ENCODE measurements around the gene PLK2.

The PLK2 gene

DNA sequence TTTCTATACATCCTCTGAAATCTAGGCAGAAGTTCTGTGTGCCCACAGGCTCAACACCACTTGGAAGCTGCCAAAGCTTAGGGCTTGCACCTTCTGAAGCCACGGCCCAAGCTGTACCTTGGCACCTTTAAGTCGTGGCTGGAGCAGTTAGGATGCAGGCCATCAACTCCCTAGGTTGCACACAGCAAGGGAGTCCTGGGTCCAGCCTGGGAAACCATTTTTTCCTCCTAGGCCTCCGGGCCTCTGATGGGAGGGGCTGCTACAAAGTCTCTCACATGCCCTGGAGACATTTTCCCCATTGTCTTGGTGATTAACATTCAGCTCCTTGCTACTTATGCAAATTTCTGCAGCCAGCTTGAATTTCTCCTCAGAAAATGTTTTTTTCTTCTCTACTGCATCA lies 15.5 kb upstream of the PLK2 start:
- TF ChIP-seq TOX (CRISPR knock-in tag; IDR thresholded peaks at IDR 0.05; ENCODE audit: borderline replicate concordance) = no peak
- no peak for TF ChIP-seq PPARA (CRISPR knock-in tag; IDR thresholded peaks at IDR 0.05; ENCODE audit: borderline replicate concordance)
- TF ChIP-seq, protein P1, sequence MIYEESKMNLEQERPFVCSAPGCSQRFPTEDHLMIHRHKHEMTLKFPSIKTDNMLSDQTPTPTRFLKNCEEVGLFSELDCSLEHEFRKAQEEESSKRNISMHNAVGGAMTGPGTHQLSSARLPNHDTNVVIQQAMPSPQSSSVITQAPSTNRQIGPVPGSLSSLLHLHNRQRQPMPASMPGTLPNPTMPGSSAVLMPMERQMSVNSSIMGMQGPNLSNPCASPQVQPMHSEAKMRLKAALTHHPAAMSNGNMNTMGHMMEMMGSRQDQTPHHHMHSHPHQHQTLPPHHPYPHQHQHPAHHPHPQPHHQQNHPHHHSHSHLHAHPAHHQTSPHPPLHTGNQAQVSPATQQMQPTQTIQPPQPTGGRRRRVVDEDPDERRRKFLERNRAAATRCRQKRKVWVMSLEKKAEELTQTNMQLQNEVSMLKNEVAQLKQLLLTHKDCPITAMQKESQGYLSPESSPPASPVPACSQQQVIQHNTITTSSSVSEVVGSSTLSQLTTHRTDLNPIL (CRISPR knock-in tag; IDR thresholded peaks at IDR 0.05; ENCODE audit: low read depth) = no peak
- TF ChIP-seq, protein P2, sequence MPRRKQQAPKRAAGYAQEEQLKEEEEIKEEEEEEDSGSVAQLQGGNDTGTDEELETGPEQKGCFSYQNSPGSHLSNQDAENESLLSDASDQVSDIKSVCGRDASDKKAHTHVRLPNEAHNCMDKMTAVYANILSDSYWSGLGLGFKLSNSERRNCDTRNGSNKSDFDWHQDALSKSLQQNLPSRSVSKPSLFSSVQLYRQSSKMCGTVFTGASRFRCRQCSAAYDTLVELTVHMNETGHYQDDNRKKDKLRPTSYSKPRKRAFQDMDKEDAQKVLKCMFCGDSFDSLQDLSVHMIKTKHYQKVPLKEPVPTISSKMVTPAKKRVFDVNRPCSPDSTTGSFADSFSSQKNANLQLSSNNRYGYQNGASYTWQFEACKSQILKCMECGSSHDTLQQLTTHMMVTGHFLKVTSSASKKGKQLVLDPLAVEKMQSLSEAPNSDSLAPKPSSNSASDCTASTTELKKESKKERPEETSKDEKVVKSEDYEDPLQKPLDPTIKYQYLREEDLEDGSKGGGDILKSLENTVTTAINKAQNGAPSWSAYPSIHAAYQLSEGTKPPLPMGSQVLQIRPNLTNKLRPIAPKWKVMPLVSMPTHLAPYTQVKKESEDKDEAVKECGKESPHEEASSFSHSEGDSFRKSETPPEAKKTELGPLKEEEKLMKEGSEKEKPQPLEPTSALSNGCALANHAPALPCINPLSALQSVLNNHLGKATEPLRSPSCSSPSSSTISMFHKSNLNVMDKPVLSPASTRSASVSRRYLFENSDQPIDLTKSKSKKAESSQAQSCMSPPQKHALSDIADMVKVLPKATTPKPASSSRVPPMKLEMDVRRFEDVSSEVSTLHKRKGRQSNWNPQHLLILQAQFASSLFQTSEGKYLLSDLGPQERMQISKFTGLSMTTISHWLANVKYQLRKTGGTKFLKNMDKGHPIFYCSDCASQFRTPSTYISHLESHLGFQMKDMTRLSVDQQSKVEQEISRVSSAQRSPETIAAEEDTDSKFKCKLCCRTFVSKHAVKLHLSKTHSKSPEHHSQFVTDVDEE (CRISPR knock-in tag; IDR thresholded peaks at IDR 0.05) = no peak
- TF ChIP-seq ZNF565 (CRISPR knock-in tag; conservative IDR thresholded peaks at IDR 0.05; ENCODE audit: low read depth) = no peak
- TF ChIP-seq ZFP3 (CRISPR knock-in tag; IDR thresholded peaks at IDR 0.05) = no peak
- TF ChIP-seq SNAI2 (CRISPR knock-in tag; IDR thresholded peaks at IDR 0.05) = no peak
- no peak for TF ChIP-seq ZNF70 (CRISPR knock-in tag; IDR thresholded peaks at IDR 0.05)
- TF ChIP-seq ARNTL (CRISPR knock-in tag; IDR thresholded peaks at IDR 0.05; ENCODE audit: borderline replicate concordance, low read depth) = no peak
- TF ChIP-seq, protein P3, sequence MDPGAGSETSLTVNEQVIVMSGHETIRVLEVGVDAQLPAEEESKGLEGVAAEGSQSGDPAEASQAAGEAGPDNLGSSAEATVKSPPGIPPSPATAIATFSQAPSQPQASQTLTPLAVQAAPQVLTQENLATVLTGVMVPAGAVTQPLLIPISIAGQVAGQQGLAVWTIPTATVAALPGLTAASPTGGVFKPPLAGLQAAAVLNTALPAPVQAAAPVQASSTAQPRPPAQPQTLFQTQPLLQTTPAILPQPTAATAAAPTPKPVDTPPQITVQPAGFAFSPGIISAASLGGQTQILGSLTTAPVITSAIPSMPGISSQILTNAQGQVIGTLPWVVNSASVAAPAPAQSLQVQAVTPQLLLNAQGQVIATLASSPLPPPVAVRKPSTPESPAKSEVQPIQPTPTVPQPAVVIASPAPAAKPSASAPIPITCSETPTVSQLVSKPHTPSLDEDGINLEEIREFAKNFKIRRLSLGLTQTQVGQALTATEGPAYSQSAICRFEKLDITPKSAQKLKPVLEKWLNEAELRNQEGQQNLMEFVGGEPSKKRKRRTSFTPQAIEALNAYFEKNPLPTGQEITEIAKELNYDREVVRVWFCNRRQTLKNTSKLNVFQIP (CRISPR knock-in tag; IDR thresholded peaks at IDR 0.05; ENCODE audit: borderline replicate concordance, low read depth) = no peak
- no peak for TF ChIP-seq ZC3H10 (CRISPR knock-in tag; IDR thresholded peaks at IDR 0.05)
- TF ChIP-seq ZNF8 (CRISPR knock-in tag; IDR thresholded peaks at IDR 0.05) = no peak
- TF ChIP-seq OSR1 (CRISPR knock-in tag; IDR thresholded peaks at IDR 0.05) = no peak
- no peak for TF ChIP-seq CSDC2 (CRISPR knock-in tag; IDR thresholded peaks at IDR 0.05)
- no peak for TF ChIP-seq TCF4 (CRISPR knock-in tag; IDR thresholded peaks at IDR 0.05; ENCODE audit: borderline replicate concordance)
- TF ChIP-seq ZFP30 (CRISPR knock-in tag; IDR thresholded peaks at IDR 0.05) = no peak
- TF ChIP-seq GLIS3 (CRISPR knock-in tag; IDR thresholded peaks at IDR 0.05) = no peak
- ATAC-seq = no peak

DNA sequence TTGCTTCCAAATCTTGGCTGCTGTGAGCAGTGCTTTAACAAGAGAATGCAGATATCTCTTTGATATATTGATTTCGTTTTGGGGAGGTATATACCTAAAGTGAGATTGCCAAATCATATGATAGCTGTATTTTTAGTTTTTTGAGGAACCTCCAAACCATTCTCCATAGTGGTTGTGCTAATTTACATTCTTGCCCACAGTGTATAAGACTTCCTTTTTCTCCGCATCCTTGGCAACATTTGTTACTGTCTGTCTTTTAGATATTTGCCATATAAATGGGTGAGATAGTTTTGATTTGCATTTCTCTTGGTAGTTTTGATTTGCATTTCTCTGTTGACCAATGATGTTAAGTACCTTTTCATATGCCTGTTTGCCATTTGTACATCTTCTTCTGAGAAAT lies 10.0 kb upstream of the PLK2 start:
- TF ChIP-seq SNAI2 (CRISPR knock-in tag; IDR thresholded peaks at IDR 0.05) (no peak), ZNF70 (CRISPR knock-in tag; IDR thresholded peaks at IDR 0.05) (no peak), PPARA (CRISPR knock-in tag; IDR thresholded peaks at IDR 0.05; ENCODE audit: borderline replicate concordance) (no peak), TCF4 (CRISPR knock-in tag; IDR thresholded peaks at IDR 0.05; ENCODE audit: borderline replicate concordance) (no peak), ARNTL (CRISPR knock-in tag; IDR thresholded peaks at IDR 0.05; ENCODE audit: borderline replicate concordance, low read depth) (no peak), ZC3H10 (CRISPR knock-in tag; IDR thresholded peaks at IDR 0.05) (no peak), ISL1 (CRISPR knock-in tag; IDR thresholded peaks at IDR 0.05) (no peak), ESRRG (CRISPR knock-in tag; IDR thresholded peaks at IDR 0.05) (no peak), ZFP3 (CRISPR knock-in tag; IDR thresholded peaks at IDR 0.05) (no peak), BACH2 (CRISPR knock-in tag; IDR thresholded peaks at IDR 0.05; ENCODE audit: borderline replicate concordance) (no peak), OSR1 (CRISPR knock-in tag; IDR thresholded peaks at IDR 0.05) (no peak), CSDC2 (CRISPR knock-in tag; IDR thresholded peaks at IDR 0.05) (no peak), ZNF8 (CRISPR knock-in tag; IDR thresholded peaks at IDR 0.05) (no peak)
- TF ChIP-seq, protein P4, sequence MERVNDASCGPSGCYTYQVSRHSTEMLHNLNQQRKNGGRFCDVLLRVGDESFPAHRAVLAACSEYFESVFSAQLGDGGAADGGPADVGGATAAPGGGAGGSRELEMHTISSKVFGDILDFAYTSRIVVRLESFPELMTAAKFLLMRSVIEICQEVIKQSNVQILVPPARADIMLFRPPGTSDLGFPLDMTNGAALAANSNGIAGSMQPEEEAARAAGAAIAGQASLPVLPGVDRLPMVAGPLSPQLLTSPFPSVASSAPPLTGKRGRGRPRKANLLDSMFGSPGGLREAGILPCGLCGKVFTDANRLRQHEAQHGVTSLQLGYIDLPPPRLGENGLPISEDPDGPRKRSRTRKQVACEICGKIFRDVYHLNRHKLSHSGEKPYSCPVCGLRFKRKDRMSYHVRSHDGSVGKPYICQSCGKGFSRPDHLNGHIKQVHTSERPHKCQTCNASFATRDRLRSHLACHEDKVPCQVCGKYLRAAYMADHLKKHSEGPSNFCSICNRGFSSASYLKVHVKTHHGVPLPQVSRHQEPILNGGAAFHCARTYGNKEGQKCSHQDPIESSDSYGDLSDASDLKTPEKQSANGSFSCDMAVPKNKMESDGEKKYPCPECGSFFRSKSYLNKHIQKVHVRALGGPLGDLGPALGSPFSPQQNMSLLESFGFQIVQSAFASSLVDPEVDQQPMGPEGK (CRISPR knock-in tag; IDR thresholded peaks at IDR 0.05; ENCODE audit: borderline replicate concordance) = no peak
- TF ChIP-seq, protein P2 (CRISPR knock-in tag; IDR thresholded peaks at IDR 0.05) = no peak

More for the DNA sequence above, 10.0 kb upstream of the PLK2 start:
- no peak for ATAC-seq
